GM06990 (cell line): ENCODE data around the gene KLHL40.

ENCODE experiments used
- DNase-seq: peaks from one replicate; pipeline ENCODE4 v3.0.0-alpha.2; 2011; ENCODE audit not compliant: insufficient read length; ENCODE audit errors: extremely low read depth
- H3K27me3 ChIP-seq: replicated peaks from 2 replicates; pipeline ENCODE4 v1.6.0; 2011; ENCODE audit warnings: low read length; ENCODE audit not compliant: control insufficient read depth, insufficient read depth
- H3K36me3 ChIP-seq: 2 replicates; pipeline ENCODE4 v1.5.1; 2011; ENCODE audit warnings: low read length; ENCODE audit not compliant: control insufficient read depth, insufficient read depth
- H3K4me3 ChIP-seq: replicated peaks from 2 replicates; pipeline ENCODE4 v1.5.1; 2011; ENCODE audit warnings: low read depth, mild to moderate bottlenecking, control low read depth, low read length
- TF ChIP-seq, protein P1 (sequence below): IDR thresholded peaks from 2 replicates; pipeline ENCODE4 v1.5.1; 2011; ENCODE audit warnings: low read length, control low read depth, mild to moderate bottlenecking, inconsistent platforms; ENCODE audit not compliant: insufficient read depth, poor library complexity, severe bottlenecking

Gene KLHL40

DNA sequence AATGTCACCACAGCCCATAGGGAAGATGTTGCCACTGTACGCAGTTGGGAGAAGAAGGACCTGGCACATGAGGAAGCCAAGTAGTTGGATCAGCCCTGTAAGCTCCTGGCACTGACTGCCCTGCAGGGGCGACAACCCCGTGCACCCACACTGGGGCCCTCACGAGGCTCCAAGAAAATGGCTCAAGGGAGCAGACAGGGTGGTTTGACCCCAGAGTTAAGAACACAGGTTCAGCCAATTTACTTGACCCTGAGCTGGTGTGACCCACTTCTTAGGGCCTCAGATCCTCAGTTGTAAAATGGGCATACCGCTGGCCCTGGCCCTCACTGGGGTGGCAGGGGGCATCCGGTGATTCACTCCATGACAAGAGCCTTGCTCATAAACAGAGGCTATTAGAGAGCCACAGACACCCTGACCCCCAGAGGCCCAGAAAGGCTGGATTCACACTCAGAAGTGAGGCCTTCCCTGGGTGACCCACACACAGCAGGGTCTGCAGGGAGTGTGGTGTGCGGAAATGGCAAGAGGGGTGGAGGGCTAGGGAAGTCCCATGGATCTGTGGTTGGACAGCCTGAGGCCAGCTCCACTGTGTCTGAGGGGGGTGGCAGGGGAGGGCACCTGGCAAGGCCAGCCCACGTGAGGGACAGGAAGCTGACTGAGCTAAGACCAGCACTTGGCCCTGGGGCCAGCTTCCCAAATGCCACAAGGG lies 19.0 kb downstream of the KLHL40 start:
- TF ChIP-seq, protein P1, sequence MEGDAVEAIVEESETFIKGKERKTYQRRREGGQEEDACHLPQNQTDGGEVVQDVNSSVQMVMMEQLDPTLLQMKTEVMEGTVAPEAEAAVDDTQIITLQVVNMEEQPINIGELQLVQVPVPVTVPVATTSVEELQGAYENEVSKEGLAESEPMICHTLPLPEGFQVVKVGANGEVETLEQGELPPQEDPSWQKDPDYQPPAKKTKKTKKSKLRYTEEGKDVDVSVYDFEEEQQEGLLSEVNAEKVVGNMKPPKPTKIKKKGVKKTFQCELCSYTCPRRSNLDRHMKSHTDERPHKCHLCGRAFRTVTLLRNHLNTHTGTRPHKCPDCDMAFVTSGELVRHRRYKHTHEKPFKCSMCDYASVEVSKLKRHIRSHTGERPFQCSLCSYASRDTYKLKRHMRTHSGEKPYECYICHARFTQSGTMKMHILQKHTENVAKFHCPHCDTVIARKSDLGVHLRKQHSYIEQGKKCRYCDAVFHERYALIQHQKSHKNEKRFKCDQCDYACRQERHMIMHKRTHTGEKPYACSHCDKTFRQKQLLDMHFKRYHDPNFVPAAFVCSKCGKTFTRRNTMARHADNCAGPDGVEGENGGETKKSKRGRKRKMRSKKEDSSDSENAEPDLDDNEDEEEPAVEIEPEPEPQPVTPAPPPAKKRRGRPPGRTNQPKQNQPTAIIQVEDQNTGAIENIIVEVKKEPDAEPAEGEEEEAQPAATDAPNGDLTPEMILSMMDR: no peak
- H3K36me3 ChIP-seq: no peaks in the 10 kb centered on the region
- no peak for DNase-seq
- H3K27me3 ChIP-seq: peaks cover 3% of the 10 kb centered on the region; the same call in 1 of the 2 replicates
- H3K4me3 ChIP-seq: no peak overlapping the region

DNA sequence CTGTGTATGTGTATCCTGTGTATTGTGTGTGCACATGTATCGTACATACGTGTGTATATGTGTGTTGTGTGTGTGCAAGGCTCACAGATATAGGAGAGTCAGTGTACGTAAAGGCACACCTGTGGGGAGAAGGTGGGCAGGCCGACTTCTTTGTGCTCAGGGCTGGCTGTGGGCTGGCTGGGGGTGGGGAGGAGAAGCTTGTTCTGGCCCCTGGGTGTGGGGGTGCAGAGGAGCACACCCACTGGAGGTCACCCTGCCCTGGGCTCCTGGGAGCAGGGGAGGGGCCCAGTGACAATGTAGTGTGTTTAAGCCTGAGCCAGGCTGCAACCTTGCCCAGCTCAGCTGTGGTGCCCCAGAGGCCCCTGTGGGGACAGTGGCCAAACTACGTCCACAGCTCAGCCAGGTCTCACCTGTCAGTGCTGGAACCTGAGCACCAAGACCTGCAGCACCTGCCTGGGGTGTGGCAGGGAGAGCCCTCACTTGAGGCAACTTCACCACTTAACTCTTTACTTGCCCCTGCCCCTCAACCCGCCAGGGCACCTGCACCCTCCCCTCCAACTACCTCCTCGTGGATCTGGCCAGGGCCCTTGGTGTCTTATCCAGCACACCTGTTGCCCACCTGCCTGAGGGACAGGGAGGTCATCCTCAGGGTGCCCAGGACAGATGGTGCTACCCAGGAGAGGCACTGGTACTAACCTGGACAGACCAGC lies 19.9 kb downstream of the KLHL40 start:
- Histone ChIP-seq H3K36me3 (no peaks in the 10 kb centered on the region), H3K4me3 (no peak overlapping the region), H3K27me3 (peaks cover 3% of the 10 kb centered on the region; the same call in 1 of the 2 replicates)
- no peak for DNase-seq
- TF ChIP-seq, protein P1: no peak

DNA sequence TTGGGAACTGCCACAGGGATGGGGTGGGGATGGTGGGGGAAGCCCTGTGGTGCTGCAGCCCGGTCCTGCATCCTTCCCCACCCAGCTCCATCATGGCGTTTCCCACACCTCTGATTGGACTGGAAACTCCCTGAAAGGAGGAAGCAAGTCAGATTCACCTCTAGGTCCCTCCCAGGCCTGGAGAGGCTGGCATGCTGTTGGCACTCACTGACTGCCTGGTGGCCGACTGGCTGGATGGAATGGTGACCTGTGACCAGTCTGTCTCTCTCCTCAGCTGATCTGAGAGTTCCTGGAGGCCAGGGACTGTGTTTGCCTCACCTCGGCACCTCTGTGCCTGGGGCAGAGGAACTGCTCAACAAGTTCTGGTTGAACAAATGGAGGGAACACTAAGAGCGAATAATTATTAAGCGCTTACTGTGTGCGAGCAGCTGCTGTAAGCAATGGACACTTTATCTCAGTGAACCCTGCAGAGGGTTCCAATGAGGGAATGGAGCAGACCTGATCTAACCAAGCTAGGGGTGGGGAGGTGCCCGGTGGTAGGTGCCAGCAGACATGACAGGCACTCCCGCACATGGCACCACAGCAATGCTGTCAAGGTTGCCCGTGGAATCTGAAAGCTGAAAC lies 20.7 kb downstream of the KLHL40 start:
- TF ChIP-seq, protein P1: no peak
- no peaks in the 10 kb centered on the region for H3K36me3 ChIP-seq
- no peak for DNase-seq
- no peak overlapping the region for H3K4me3 ChIP-seq
- peaks cover 3% of the 10 kb centered on the region; the same call in 1 of the 2 replicates for H3K27me3 ChIP-seq

DNA sequence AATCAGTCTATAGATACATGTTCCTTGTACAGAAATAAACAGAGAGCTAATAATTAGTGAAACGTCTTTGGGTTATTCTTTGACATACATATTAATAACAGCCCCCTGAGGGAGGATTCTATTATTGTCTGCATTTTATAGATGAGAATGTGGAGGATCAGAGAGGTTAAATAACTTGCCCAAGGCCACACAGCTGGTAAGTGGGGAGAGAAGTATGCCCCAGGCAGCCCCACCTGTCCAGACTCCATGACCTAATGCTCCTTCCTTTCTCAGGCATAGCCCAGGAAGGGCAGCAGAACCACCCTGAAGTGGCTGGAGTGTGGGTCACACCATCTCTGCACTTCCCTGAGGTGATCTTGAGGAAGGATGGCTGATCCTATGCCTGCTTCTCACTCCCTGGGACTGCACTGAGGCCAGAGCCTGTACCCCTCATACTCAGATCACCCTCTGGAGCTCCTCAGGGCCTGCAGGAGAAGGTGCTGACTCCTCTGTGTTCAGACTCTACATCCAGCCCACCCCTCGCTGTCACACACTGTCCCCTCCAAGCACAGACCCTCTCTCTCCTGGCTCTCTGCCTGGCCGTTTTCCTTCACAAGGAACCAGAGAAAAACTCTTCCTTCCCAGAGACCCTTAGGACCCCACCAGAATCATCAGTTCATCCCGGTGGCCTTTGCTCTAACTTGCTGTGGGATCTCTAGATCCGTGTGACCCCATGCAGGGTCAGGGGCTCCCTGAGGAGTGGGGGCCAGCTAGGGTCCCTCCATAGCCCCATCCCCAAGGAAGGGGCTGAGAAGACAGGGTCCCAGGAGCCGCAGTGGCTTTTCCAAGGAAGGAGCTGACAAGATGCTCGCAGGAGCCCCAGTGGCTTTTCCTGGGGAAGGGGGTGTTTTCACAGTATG lies 21.6 kb downstream of the KLHL40 start:
- Histone ChIP-seq H3K27me3 (peaks cover 3% of the 10 kb centered on the region), H3K4me3 (no peak overlapping the region), H3K36me3 (no peaks in the 10 kb centered on the region)
- TF ChIP-seq, protein P1: no peak
- no peak for DNase-seq

DNA sequence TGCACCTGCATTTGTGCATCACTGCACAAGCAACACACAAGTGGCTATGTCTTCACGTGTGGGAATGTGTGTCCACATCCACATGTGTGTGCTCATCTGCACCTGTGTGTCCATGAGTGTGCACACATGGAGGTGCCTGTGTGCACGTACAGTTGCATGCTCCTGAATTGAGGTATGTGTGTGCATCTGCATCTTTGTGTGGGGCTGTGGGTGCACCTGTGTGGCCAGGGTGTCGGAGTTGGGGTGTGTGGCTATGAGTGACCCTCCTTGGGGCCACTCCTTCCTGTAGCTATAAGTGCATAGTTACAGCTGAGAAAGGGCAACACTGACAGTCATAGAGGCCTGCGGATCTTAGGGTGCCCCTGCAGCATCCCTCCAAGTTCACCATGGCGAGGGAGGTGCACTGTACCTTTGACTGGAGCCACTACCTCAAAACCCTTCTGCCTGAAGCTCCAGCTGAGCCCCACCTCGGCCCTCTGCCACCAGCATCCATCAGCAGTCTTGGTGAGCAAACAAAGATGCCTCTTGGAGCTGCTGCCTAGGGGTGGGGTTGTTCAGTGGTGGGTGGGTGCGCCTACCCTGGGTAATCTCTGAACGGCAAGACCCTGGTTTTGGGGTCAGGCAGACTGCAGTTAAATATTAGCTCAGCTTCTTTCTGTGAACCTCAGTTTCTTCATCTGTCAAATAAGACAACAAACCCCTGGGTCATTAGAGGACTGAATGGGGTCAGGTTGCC lies 22.5 kb downstream of the KLHL40 start:
- TF ChIP-seq, protein P1: no peak
- Histone ChIP-seq H3K4me3 (no peak overlapping the region), H3K36me3 (no peaks in the 10 kb centered on the region), H3K27me3 (peaks cover 3% of the 10 kb centered on the region)
- no peak for DNase-seq
